Peyer's patch (tissue), 4 donors: ENCODE data around the gene ATP2C2. TPM values are rescaled to one million over a fixed set of nuclear protein-coding genes. Genes with fewer than 3 reads are reported as not detected.

Experiments
- DNase-seq, 3 donors: peaks; one replicate each; pipeline ENCODE4 v3.0.0-alpha.2; 2017 to 2019
- H3K27ac ChIP-seq, 4 donors: fragments of 200-600 bp; sonication (generic); one replicate each; pipeline ENCODE4 v1.5.1; 2016 to 2019
- H3K27me3 ChIP-seq, 2 donors: fragments of 200-600 bp; sonication (generic); one replicate each; pipeline ENCODE4 v1.5.1; 2019
- H3K36me3 ChIP-seq, 3 donors: fragments of 200-600 bp; sonication (generic); one replicate each; pipeline ENCODE4 v1.5.1; 2016 to 2019
- H3K4me1 ChIP-seq, 4 donors: fragments of 200-600 bp; sonication (generic); one replicate each; pipeline ENCODE4 v1.5.1; 2016 to 2019
- H3K4me3 ChIP-seq, 4 donors: fragments of 200-600 bp; sonication (generic); 1 replicate in 3 of 4; 2 replicates in 1 of 4; pipeline ENCODE4 v1.5.1; 2016 to 2019; ENCODE audit warnings: mild to moderate bottlenecking in 1 of 4
- H3K9me3 ChIP-seq, 4 donors: fragments of 200-600 bp; sonication (generic); one replicate each; pipeline ENCODE4 v1.5.1; 2016 to 2019; ENCODE audit warnings: mild to moderate bottlenecking in 1 of 4
- POLR2A ChIP-seq, 2 donors: fragments of 450-650 bp; IDR thresholded peaks; one replicate each; pipeline ENCODE4 v1.5.1; 2017; ENCODE audit warnings: antibody characterized with exemption in 2 of 2, mild to moderate bottlenecking in 2 of 2, moderate library complexity in 2 of 2
- total RNA-seq, 4 donors: library from RNA; depleted of rRNA; stranded (reverse); fragments of >200 nt; gene quantifications; one replicate each; pipeline ENCODE4 v1.1.0, GENCODE V29; 2016
- TF ChIP-seq, protein P1 (sequence below), 6 experiments: fragments of 450-650 bp in 4 of 6; fragments of 200-600 bp in 2 of 6; sonication (generic) in 1 of 6; IDR thresholded peaks; one replicate each; pipeline ENCODE4 v1.5.1; 2017 to 2019; ENCODE audit warnings: antibody characterized with exemption in 6 of 6, mild to moderate bottlenecking in 3 of 6, moderate library complexity in 1 of 6

Gene ATP2C2
- total RNA-seq, 4 donors from 2014 or later, result 84.2 to 148 (median 115) TPM

DNA sequence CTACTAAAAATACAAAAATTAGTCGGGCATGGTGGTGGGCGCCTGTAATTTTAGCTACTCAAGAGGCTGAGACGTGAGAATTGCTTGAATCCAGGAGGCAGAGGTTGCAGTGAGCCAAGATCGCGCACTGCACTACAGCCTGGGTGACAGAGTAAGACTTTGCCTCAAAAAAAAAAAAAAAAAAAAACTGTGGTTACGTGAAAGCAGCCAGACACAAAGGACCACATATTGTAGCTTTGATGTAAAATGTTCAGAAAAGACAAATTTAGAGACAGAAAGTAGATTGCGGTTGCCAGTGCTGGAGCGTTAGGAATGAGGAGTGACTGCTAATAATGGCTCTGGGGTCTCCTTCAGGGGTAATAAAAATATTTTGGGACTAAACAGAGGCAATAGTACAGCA is 140.2 kb downstream of the ATP2C2 start:
- peaks cover 4 to 27% (median 19%) of the 10 kb centered on the region in 4 donors for H3K4me1 ChIP-seq
- no peaks in the 10 kb centered on the region for H3K9me3 ChIP-seq
- no peak overlapping the region for H3K4me3 ChIP-seq
- no peaks in the 10 kb centered on the region for H3K36me3 ChIP-seq
- no peak for TF ChIP-seq POLR2A (IDR thresholded peaks at IDR 0.05)
- TF ChIP-seq, protein P1, sequence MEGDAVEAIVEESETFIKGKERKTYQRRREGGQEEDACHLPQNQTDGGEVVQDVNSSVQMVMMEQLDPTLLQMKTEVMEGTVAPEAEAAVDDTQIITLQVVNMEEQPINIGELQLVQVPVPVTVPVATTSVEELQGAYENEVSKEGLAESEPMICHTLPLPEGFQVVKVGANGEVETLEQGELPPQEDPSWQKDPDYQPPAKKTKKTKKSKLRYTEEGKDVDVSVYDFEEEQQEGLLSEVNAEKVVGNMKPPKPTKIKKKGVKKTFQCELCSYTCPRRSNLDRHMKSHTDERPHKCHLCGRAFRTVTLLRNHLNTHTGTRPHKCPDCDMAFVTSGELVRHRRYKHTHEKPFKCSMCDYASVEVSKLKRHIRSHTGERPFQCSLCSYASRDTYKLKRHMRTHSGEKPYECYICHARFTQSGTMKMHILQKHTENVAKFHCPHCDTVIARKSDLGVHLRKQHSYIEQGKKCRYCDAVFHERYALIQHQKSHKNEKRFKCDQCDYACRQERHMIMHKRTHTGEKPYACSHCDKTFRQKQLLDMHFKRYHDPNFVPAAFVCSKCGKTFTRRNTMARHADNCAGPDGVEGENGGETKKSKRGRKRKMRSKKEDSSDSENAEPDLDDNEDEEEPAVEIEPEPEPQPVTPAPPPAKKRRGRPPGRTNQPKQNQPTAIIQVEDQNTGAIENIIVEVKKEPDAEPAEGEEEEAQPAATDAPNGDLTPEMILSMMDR (IDR thresholded peaks at IDR 0.05), result no peak
- no peak for DNase-seq
- H3K27me3 ChIP-seq, result no peaks in the 10 kb centered on the region
- H3K27ac ChIP-seq, result peak overlapping the region in 1 of 4 donors; percentile 7

DNA sequence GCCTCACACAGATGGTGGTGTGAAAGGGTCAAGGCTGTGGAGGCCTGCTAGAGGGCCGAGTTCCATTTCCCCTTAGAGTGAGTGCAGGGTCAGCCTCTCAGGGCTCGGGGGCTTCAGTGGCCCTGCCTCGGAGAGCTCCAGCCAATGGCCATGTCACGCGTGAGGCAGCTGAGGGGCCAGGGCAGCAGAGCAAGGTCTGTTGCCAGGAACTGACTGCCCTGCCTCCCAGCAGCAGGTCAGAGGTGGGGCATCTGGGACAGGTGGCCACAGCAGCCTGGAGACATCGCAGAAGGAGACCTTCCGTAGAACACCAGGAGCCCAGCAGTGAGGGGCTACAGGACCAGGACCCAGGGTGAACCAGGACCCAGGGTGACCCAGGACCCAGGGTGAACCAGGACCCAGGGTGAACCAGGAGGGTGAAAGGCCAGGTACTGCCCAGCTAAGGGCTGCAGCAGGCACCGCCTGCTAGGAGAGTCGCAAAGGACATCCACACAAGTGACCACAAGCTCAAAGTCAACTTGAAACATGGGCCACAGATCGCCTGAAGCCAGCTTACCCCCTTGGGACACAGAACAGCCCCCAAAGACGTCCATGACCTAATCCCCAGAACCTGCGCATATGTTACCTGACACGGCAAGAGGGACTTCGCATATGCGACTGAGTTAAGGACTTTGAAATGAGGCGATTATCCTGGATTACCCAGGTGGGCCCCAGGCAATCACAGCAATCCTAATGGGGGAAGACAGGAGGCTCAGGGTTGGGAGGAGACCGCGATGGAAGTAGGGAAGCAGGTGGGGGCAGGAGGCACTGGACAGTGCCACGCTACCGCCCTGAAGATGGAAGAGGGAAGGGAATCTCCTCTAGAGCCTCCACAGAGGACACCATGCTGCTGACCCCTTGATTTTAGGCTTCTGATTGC is 141.0 kb downstream of the ATP2C2 start:
- Histone ChIP-seq H3K27ac (no peak overlapping the region), H3K4me1 (peaks cover 4 to 30% (median 17%) of the 10 kb centered on the region in 4 donors), H3K4me3 (no peak overlapping the region), H3K9me3 (no peaks in the 10 kb centered on the region), H3K27me3 (no peaks in the 10 kb centered on the region), H3K36me3 (no peaks in the 10 kb centered on the region)
- DNase-seq, result no peak
- no peak for TF ChIP-seq POLR2A (IDR thresholded peaks at IDR 0.05)
- TF ChIP-seq, protein P1 (IDR thresholded peaks at IDR 0.05), result no peak

DNA sequence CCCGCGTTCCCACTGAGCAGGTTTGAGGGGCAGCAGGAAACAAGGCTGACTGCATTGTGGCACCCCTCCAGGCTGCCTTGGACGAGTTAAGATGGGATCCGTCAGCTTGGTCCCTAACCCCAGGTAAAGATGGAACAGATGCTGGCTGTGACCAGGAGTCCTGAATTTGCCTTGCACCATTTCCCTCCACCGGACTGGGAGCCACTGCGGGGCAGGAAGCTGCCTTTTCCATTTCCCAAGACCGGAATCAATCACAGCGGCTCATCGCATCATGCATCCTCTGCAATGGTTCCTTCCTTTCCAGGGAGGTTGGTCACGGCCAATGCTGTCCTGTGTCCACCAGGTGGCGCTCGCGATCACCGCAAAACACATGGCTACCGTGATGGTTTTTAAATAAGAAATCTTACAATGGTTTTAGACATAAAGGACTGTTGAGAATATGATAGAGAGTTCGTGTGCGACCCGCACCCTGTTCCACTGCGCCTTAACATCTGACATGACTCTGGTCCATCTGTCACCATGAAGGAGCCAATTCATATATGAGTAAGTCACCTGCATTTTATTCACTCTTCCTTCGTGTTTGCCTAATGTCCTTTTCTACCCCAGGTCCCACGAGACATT is 143.0 kb downstream of the ATP2C2 start:
- H3K36me3 ChIP-seq, result no peaks in the 10 kb centered on the region
- H3K4me3 ChIP-seq, result no peak overlapping the region
- TF ChIP-seq, protein P1 (IDR thresholded peaks at IDR 0.05), result peak; percentile 95 to 98 (median 97)
- no peak for TF ChIP-seq POLR2A (IDR thresholded peaks at IDR 0.05)
- peaks cover 0 to 26% (median 12%) of the 10 kb centered on the region in 4 donors for H3K4me1 ChIP-seq
- H3K27me3 ChIP-seq, result no peaks in the 10 kb centered on the region
- peak; percentile 79 to 95 (median 90) for DNase-seq
- H3K9me3 ChIP-seq, result no peaks in the 10 kb centered on the region
- H3K27ac ChIP-seq, result peak overlapping the region in 1 of 4 donors; percentile 17

DNA sequence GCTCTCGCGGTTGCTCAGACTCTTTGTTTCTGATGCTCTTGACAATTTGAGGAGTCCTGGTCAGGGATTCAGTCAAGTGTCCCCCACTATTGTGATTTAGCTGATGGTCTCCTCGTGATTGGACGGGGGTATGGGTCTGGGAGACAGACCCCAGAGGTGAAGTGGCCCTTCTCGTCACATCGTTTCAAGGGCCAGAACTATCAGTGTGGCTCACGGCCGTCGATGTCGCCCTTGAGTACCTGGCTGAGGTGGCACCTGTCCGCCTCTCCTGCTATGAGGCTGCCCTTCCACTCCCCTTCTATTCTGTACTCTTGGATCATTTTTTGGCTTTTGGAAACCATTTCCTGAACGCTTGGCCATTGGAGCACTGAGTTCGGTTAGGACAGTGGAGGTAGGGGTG is 143.5 kb downstream of the ATP2C2 start:
- H3K4me3 ChIP-seq, result no peak overlapping the region

DNA sequence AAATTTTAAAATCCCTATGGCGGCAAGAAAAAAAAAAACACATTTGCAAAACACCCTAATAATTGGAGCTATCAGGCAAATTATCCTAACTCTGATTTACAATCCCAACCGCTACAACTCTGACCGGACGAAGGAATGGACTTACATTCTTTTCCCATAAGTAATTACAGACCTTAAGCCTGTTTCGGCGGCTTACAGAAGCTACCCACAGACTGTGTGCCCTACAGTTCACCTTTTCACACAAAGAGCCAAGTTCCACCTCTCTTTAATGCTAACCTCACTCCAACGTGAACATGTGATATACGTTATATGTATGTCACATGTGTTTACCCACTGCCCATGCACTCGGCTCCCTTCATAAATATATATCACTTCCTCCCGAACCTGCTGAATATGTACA is 144.8 kb downstream of the ATP2C2 start:
- Histone ChIP-seq H3K36me3 (no peaks in the 10 kb centered on the region), H3K4me1 (peaks cover 0 to 21% (median 10%) of the 10 kb centered on the region in 4 donors), H3K27ac (peak overlapping the region in 1 of 4 donors; percentile 75), H3K4me3 (no peak overlapping the region), H3K9me3 (no peaks in the 10 kb centered on the region), H3K27me3 (no peaks in the 10 kb centered on the region)
- no peak for DNase-seq
- no peak for TF ChIP-seq POLR2A (IDR thresholded peaks at IDR 0.05)
- TF ChIP-seq, protein P1 (IDR thresholded peaks at IDR 0.05), result no peak

More for the DNA sequence above, 143.5 kb downstream of the ATP2C2 start:
- no peak for DNase-seq
- Histone ChIP-seq H3K27ac (no peak overlapping the region), H3K4me1 (peaks cover 0 to 24% (median 10%) of the 10 kb centered on the region in 4 donors), H3K36me3 (no peaks in the 10 kb centered on the region), H3K9me3 (no peaks in the 10 kb centered on the region), H3K27me3 (no peaks in the 10 kb centered on the region)
- TF ChIP-seq, protein P1 (IDR thresholded peaks at IDR 0.05), result no peak
- TF ChIP-seq POLR2A (IDR thresholded peaks at IDR 0.05), result no peak
